ENCODE measurements around the gene BEGAIN. TPM values are rescaled to one million over a fixed set of nuclear protein-coding genes. Genes with fewer than 3 reads are reported as not detected.

BEGAIN gene
- total and polyA plus RNA-seq, 4 donors: 0.27 to 1.6 (median 1.3) TPM

- ATAC-seq (ENCODE audit: insufficient read depth, low FRiP score): no peak
- H3K4me1 ChIP-seq (ENCODE audit: control insufficient read depth in 5 of 5, insufficient read depth in 5 of 5, low read length in 5 of 5): peaks cover 0 to 9% (median 0%) of the 10 kb centered on the region in 5 donors
- peaks cover 0 to 2% (median 0%) of the 10 kb centered on the region in 4 donors for H3K9me3 ChIP-seq (ENCODE audit: control insufficient read depth in 4 of 4, insufficient read depth in 3 of 4, low read length in 3 of 4)
- no peak overlapping the region for H3K9ac ChIP-seq (ENCODE audit: insufficient read depth in 1 of 2, low read length in 2 of 2)
- TF ChIP-seq CTCF (IDR thresholded peaks at IDR 0.05; ENCODE audit: control extremely low read depth, extremely low read depth): no peak
- peaks cover 5 to 11% (median 10%) of the 10 kb centered on the region in 3 donors for H3K27me3 ChIP-seq (ENCODE audit: control insufficient read depth in 3 of 3, insufficient read depth in 3 of 3, low read length in 2 of 3)
- WGBS, 2 donors: 83 to 89% methylated on average over 12 of the region's 12 CpGs
- H3K27ac ChIP-seq (ENCODE audit: low read depth in 1 of 2, low read length in 1 of 2): no peak overlapping the region
- no peak overlapping the region for H3K4me3 ChIP-seq
- H3K36me3 ChIP-seq (ENCODE audit: control insufficient read depth in 4 of 4, insufficient read depth in 4 of 4, low read length in 4 of 4): no peaks in the 10 kb centered on the region
- peak in 1 of 3 donors; percentile 4 for DNase-seq
These were observed 2.9 kb downstream of the BEGAIN start for GRCh38 chr14:100584056-100585031.

GRCh38 chr14:100583245-100583644 lies 4.0 kb downstream of the BEGAIN start:
- Histone ChIP-seq H3K36me3 (ENCODE audit: control insufficient read depth in 4 of 4, insufficient read depth in 4 of 4, low read length in 4 of 4) (no peaks in the 10 kb centered on the region), H3K4me3 (no peak overlapping the region), H3K9ac (ENCODE audit: insufficient read depth in 1 of 2, low read length in 2 of 2) (no peak overlapping the region), H3K9me3 (ENCODE audit: control insufficient read depth in 4 of 4, insufficient read depth in 3 of 4, low read length in 3 of 4) (peaks cover 0 to 3% (median 1%) of the 10 kb centered on the region in 4 donors), H3K4me1 (ENCODE audit: control insufficient read depth in 5 of 5, insufficient read depth in 5 of 5, low read length in 5 of 5) (peaks cover 0 to 9% (median 0%) of the 10 kb centered on the region in 5 donors), H3K27ac (ENCODE audit: low read depth in 1 of 2, low read length in 1 of 2) (no peak overlapping the region), H3K27me3 (ENCODE audit: control insufficient read depth in 3 of 3, insufficient read depth in 3 of 3, low read length in 2 of 3) (peaks cover 4 to 11% (median 5%) of the 10 kb centered on the region in 3 donors)
- no peak for DNase-seq
- WGBS, 2 donors: 87 to 99% methylated on average over 2 of the region's 2 CpGs
- TF ChIP-seq CTCF (IDR thresholded peaks at IDR 0.05; ENCODE audit: control extremely low read depth, extremely low read depth): no peak
- ATAC-seq (ENCODE audit: insufficient read depth, low FRiP score): no peak

GRCh38 chr14:100582496-100583165 lies 4.6 kb downstream of the BEGAIN start:
- peaks cover 0 to 11% (median 1%) of the 10 kb centered on the region in 3 donors for H3K27me3 ChIP-seq (ENCODE audit: control insufficient read depth in 3 of 3, insufficient read depth in 3 of 3, low read length in 2 of 3)
- H3K9me3 ChIP-seq (ENCODE audit: control insufficient read depth in 4 of 4, insufficient read depth in 3 of 4, low read length in 3 of 4): peaks cover 0 to 3% (median 0%) of the 10 kb centered on the region in 4 donors
- DNase-seq: peak in 1 of 3 donors; percentile 2
- H3K36me3 ChIP-seq (ENCODE audit: control insufficient read depth in 4 of 4, insufficient read depth in 4 of 4, low read length in 4 of 4): no peaks in the 10 kb centered on the region
- no peak for ATAC-seq (ENCODE audit: insufficient read depth, low FRiP score)
- no peak overlapping the region for H3K9ac ChIP-seq (ENCODE audit: insufficient read depth in 1 of 2, low read length in 2 of 2)
- no peak overlapping the region for H3K4me3 ChIP-seq
- WGBS, 2 donors: 93 to 99% methylated on average over 16 of the region's 16 CpGs
- H3K27ac ChIP-seq (ENCODE audit: low read depth in 1 of 2, low read length in 1 of 2): no peak overlapping the region
- no peak for TF ChIP-seq CTCF (IDR thresholded peaks at IDR 0.05; ENCODE audit: control extremely low read depth, extremely low read depth)
- peaks cover 0 to 9% (median 0%) of the 10 kb centered on the region in 5 donors for H3K4me1 ChIP-seq (ENCODE audit: control insufficient read depth in 5 of 5, insufficient read depth in 5 of 5, low read length in 5 of 5)

All from lung (tissue), 12 donors.